COLO668 (cell line): ENCODE results near the gene PDXDC1.
"Not testable (repeated sequence)": the region's sequence is repeated elsewhere in the genome, so short reads cannot be mapped to it uniquely, and the experiment has no call there.

Source experiments
- DNase-seq: peaks from one replicate; lab custom pipeline; 2025; ENCODE audit not compliant: unreplicated experiment; lab: John Stamatoyannopoulos, UW

PDXDC1 gene, protein sequence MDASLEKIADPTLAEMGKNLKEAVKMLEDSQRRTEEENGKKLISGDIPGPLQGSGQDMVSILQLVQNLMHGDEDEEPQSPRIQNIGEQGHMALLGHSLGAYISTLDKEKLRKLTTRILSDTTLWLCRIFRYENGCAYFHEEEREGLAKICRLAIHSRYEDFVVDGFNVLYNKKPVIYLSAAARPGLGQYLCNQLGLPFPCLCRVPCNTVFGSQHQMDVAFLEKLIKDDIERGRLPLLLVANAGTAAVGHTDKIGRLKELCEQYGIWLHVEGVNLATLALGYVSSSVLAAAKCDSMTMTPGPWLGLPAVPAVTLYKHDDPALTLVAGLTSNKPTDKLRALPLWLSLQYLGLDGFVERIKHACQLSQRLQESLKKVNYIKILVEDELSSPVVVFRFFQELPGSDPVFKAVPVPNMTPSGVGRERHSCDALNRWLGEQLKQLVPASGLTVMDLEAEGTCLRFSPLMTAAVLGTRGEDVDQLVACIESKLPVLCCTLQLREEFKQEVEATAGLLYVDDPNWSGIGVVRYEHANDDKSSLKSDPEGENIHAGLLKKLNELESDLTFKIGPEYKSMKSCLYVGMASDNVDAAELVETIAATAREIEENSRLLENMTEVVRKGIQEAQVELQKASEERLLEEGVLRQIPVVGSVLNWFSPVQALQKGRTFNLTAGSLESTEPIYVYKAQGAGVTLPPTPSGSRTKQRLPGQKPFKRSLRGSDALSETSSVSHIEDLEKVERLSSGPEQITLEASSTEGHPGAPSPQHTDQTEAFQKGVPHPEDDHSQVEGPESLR

DNA sequence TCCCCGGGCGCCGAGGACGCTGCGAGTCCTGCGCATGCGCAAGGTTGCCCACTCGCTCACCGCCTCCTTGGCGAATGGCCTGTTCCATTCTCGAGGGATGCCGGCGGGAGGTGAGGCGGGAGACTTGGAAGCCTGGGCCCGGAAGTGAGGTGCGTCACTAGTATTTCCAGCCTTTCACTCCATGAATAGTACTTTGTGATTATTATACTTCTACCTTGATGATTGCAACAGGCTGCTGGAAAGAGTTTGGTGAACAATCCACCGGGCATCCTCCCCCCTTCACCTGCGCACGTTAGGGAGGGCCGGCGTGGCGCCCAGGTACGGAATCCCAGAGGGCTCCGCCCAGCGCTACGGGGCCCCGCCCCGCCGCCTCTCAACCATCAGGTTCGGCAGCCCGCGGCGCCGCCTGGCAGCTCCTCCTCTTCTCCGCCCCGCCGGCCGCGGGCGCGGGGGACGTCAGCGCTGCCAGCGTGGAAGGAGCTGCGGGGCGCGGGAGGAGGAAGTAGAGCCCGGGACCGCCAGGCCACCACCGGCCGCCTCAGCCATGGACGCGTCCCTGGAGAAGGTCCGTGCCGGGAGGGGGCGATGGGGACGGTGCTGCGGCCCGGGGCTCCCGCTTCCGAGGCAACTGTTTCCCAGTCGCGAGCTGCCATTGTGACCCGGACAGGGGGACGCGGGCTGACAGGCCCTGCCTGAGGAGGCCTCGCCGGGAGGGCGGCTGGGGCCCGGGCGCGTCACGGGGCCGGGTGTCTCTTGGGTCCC, at the start of gene PDXDC1:
Gene PDXDC1, plus strand, starts transcription at position 371 of the 762 bp plus-strand sequence. Its CDS starts 174 bp downstream, at position 545.
- DNase-seq, result peak; percentile 99

DNA sequence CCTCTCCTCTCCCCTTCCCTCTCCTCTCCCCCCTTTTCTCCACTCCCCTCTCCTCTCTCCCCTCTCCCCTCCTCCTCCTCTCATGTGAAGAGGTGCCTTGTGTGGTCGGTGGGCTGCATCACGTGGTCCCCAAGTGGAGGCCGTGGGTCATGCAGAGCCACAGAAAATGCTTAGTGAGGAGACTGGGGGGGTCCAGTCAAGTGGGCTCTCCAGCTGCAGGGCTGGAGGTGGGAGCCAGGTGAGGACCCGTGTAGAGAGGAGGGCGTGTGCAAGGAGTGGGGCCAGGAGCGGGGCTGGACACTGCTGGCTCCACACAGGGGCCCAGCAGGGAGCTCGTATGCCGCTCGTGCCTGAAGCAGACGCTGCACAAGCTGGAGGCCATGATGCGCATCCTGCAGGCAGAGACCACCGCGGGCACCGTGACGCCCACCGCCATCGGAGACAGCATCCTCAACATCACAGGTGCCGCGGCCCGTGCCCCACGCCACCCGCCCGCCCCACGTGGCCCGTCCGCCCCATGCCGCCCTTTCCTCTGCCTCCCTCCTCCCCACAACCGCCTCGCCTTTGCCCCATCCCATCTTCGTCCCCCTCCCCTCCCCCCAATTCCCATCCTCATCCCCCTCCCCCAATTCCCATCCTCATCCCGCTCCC, 46.6 kb upstream of the PDXDC1 start:
- not testable (repeated sequence) for DNase-seq

DNA sequence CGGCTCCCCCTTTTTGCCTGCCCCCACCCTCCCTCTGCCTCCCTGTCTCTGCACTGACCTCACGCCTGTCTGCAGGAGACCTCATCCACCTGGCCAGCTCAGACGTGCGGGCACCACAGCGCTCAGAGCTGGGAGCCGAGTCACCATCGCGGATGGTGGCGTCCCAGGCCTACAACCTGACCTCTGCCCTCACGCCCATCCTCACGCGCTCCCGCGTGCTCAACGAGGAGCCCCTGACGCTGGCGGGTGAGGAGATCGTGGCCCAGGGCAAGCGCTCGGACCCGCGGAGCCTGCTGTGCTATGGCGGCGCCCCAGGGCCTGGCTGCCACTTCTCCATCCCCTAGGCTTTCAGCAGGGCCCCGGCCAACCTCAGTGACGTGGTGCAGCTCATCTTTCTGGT, 45.6 kb upstream of the PDXDC1 start:
- DNase-seq, result not testable (repeated sequence)

DNA sequence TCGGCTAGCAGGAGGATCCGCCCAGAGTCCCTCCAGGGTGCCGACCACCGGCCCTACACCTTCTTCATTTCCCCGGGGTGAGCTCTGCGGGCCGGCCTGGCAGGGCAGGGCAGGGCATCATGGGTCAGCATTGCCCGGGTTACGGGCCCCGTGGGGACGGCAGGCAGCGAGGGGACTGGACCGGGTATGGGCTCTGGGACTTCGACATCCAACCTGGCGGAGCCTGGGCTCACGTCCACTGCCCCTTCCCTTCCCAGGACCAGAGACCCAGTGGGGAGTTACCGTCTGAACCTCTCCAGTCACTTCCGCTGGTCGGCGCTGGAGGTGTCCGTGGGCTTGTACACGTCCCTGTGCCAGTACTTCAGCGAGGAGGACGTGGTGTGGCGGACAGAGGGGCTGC, 44.6 kb upstream of the PDXDC1 start:
- DNase-seq, result not testable (repeated sequence)

- DNase-seq, result not testable (repeated sequence)
Observed at GRCh38 chr16:14930971-14931370, 43.9 kb upstream of the PDXDC1 start.

DNA sequence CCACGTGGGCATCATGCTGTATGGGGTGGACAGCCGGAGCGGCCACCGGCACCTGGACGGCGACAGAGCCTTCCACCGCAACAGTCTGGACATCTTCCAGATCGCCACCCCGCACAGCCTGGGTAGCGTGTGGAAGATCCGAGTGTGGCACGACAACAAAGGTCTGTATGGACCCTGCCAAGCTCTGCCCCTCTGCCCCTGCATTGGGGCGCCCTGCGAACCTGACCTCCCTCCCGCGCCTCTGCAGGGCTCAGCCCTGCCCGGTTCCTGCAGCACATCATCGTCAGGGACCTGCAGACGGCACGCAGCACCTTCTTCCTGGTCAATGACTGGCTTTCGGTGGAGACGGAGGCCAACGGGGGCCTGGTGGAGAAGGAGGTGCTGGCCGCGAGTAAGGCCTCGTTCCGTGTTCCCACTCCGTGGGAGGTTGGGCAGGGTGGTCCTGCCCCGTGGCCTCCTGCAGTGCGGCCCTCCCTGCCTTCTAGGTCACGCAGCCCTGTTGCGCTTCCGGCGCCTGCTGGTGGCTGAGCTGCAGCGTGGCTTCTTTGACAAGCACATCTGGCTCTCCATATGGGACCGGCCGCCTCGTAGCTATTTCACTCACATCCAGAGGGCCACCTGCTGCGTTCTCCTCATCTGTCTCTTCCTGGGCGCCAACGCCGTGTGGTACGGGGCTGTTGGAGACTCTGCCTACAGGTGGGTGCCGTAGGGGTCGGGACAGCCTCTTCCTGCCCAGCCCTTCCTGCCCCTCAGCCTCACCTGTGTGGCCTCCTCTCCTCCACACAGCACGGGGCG, 42.0 kb upstream of the PDXDC1 start:
- DNase-seq, result not testable (repeated sequence)

DNA sequence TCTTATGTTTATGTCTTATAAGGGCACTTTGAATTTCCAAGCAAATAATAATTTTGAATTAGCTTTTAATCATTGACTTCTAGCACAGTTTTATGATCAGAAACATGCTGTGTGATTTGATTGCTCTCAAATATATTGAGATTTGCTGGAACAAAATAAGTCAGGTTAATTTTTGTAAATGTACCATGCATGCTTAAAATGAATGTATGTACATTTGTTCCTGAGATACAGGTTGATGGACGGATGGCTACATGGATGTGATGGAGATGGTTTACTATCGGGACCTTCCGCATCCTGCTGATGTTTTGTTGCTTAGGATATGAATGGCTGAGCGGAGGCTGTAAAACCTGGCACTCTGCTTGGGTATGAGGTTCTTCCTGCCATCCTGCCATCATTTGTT, 37.7 kb upstream of the PDXDC1 start, which contains the start of gene NPIPA1:
Gene NPIPA1, plus strand, starts transcription at position 301 of the 400 bp plus-strand sequence. Its CDS starts 0 bp downstream, at position 301.
- not testable (repeated sequence) for DNase-seq

DNA sequence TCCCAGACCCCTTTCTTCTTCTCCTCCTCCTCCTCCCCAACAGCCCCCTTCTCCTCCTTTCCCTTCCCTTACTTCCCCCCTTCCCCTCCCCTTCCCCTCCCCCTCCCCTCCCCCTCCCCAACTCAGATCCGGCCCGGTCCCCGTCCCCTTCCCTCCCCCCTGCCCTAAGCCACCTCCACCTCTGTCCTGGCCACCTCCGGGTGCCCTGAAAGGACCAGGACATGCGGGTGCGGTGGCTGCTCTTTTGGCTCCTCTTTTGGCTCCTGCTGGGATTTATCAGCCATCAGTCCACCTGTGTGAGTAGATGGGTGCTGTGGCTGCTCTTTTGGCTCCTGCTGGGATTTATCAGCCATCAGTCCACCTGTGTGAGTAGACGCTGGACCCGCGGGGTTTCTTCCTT, 36.8 kb upstream of the PDXDC1 start:
- DNase-seq, result not testable (repeated sequence)

GRCh38 chr16:14942686-14943085, 32.1 kb upstream of the PDXDC1 start:
- DNase-seq, result not testable (repeated sequence)

GRCh38 chr16:14955546-14956231, 19.1 kb upstream of the PDXDC1 start:
- DNase-seq, result no peak

DNA sequence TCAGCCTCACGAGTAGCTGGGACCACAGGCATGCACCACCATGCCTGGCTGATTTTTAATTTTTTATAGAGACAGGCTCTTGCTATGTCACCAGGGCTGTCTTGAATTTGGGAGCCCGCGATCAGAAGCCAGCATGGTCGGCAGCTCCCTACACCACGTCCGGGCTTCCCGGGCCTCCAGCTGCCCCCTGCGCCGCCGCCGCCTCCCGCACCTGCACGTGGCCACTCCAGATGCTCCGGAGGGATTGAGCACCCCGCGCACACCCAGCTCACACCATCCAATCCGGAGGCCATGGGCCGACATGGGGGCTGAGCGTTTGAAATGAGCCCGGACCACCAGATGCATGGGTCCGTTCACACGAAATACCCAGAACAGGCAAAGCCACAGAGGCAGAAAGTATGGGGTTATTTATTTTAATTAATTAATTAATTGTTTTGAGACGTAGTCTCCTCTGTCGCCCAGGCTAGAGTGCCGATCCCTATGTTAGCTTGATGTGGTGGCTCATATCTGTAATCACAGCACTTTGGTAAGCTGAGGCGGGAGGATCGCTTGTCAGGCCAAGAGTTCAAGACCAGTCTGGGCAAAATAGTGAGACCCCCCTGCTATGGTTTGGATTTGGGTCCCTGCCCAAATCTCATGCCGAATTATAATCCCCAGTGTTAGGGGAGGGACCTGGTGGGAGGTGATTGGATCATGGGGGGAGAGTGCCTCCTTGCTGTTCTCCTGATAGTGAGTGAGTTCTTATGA, 17.1 kb upstream of the PDXDC1 start:
- DNase-seq, result no peak

GRCh38 chr16:14958323-14958600, 16.6 kb upstream of the PDXDC1 start:
- DNase-seq, result no peak

GRCh38 chr16:14958970-14959369, 15.9 kb upstream of the PDXDC1 start:
- no peak for DNase-seq

GRCh38 chr16:14961405-14962186, 13.2 kb upstream of the PDXDC1 start:
- no peak for DNase-seq

DNA sequence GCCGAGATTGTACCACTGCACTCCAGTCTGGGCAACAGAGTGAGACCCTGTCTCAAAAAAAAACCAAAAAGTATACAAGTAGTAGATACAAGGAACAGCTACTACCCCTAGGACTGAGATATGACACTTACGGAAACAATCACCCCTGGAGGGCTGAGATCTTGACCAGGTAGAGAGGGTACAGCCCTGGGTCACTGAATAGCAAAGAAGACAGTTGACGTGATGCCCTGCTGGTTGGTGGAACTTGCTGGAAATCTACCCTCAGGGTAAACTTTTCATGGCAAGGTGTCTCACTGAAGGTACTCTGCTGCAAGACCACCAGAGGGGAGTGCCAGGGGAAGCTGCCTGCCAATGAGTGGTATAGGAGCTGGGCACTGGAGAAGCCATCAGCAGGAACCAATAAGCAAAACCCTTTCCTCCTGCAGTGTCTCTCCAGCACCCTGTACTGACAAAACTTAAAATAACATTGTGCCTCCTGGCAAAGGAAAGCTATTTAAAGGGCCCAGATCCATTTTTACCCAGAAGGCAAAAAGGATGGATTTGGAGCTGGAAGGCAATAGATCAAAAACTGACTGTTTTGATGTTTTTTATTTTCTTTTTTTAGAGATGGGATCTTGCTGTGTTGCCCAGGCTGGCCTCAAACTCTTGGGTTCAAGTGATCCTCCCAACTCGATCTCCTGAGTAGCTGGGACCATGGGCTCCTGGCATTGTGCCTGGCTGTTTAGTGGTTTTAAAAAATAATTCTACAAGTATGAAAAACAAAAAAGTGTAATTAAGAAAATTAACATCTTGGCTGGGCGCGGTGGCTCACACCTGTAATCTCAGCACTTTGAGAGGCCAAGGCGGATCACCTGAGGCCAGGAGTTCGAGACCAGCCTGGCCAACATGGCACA, 11.3 kb upstream of the PDXDC1 start:
- DNase-seq, result no peak

DNA sequence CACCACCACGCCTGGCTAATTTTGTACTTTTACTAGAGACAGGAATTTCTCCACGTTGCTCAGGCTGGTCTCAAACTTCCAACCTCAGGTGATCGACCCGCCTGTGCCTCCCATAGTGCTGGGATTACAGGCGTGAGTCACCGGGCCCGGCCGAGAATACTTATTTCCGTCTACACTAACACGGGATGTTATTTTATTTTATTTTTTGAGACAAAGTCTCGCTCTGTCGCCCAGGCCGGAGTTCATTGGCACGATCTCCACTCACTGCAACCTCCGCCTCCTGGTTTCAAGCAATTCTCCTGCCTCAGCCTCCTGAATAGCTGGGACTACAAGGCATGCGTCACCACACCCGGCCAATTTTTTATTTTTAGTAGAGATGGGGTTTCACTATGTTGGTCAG, 9.5 kb upstream of the PDXDC1 start:
- no peak for DNase-seq

DNA sequence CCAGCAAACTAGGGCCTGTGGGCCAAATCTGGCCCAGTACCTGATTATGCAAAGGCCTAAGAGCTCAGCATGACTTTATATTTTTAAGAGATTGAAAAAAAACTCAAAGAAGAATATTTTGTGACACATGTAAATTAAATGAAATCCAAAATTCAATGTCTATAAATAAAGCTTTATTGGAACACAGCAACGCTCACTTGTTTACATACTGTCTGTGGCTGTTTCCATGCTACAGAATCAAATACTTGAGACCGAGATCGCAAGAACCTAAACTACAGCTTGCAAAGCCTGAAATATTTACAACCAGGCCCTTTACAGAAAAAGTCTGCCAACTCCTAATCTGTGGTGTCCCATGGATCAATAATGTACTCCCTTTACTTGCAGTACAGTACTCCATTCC, 5.0 kb upstream of the PDXDC1 start:
- not testable (repeated sequence) for DNase-seq
